Hematopoietic multipotent progenitor cell treated with erythropoietin and hydrocortisone succinate and interleukin-3 and kit ligand, for 17 days (in vitro differentiated cells): ENCODE data around the gene UBFD1.
"Not testable (repeated sequence)": the region's sequence is repeated elsewhere in the genome, so short reads cannot be mapped to it uniquely, and the experiment has no call there.

Experiments used
- DNase-seq: peaks from one replicate; pipeline ENCODE4 v3.0.0-alpha.2; 2015; ENCODE audit warnings: low spot score

Gene UBFD1

DNA sequence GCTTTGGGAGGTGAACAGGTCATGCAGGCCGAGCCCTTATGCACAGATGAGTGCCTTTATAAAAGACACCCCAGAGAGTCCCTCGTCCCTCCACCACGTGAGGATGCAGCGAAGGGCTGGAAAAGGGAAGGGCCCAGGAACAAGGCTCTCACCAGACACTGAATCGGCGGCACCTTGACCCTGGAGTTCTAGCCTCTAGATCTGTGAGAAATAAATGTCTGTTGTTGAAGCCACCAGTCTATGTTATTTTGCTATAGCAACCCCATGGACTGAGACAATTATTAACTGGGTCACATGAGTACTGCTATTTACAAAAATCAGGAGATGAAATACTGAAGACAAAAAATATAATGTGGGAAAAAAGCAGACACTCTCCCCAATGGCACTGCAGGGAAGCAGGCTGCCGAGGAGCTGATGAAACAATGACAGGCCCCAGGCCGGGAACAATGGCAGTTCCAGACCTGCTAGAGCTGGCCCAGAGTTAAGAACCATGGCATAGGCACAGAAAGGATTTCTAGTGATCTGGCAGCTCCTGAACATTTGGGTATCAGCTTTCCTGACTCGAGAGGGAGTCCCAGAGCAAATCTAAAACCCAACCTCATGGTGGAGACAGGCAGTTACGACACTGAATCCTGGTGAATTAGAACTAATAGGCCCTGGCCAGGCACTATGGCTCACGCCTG is 29.4 kb upstream of the UBFD1 start:
- no peak for DNase-seq

DNA sequence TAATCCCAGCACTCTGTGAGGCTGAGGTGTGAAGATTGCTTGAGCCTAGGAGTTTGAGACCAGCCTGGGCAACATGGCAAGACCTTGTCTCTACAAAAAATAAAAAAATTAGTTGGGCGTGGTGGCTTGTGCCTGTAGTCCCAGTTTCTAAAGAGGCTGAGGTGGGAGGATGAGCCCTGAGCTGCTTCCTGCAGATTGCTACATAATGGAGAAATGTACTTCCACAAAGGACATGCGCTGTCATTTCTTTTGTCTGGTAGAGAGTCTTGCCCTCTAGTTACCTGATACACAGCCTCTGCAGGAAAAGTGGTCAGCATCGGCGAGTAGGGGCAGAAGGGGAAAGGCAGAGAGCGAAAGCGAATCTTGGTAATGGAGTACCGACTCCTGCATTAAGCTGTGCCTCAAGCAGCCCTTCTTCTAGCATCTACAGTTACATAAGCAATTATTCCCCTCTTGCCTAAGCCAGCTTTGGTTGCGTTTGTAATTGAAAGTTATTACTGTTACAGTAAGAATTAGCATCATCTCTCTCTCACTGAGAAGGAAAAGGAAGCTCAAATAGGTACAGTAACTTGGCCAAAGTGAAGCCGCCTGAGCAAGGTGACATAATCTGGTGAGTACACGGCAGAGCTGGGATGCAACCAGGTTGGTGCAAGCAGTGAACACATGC is 28.8 kb upstream of the UBFD1 start:
- no peak for DNase-seq

DNA sequence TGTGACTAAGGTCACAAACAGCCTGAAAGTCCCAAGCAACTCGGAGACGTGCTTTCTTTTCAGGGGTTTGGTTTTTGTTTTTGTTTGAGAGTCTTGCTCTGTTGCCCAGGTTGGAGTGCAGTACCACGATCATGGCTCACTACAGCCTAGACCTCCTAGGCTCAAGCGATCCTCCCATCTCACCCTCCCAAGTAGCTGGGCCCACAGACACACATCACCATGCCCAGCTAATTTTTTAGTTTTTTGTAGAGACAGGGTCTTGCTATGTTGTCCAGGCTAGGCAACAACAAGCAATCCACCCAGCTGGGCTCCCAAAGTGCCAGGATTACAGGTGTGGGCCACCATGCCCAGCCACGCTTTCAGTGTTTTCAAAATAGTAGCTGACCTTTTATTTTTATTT is 27.5 kb upstream of the UBFD1 start:
- no peak for DNase-seq

DNA sequence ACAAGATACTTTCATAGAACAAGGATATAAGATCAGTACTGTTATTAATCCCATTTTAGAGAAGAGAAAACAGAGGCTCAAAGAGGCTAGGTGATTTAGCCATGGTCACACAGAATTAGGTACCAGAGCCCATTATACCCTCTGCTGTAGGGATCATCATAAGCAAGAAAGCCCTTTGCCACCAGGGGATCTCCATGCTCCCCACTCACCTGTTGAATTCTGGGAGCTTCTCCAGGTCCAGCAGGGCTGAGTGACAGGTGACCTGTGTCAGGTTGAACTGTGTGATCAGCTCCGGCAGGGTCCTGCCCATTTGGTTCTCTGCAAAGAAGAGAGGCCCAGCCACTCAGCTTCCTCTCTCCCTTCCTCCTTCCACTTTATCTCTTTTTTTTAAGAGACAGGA is 25.1 kb upstream of the UBFD1 start:
- DNase-seq = no peak

DNA sequence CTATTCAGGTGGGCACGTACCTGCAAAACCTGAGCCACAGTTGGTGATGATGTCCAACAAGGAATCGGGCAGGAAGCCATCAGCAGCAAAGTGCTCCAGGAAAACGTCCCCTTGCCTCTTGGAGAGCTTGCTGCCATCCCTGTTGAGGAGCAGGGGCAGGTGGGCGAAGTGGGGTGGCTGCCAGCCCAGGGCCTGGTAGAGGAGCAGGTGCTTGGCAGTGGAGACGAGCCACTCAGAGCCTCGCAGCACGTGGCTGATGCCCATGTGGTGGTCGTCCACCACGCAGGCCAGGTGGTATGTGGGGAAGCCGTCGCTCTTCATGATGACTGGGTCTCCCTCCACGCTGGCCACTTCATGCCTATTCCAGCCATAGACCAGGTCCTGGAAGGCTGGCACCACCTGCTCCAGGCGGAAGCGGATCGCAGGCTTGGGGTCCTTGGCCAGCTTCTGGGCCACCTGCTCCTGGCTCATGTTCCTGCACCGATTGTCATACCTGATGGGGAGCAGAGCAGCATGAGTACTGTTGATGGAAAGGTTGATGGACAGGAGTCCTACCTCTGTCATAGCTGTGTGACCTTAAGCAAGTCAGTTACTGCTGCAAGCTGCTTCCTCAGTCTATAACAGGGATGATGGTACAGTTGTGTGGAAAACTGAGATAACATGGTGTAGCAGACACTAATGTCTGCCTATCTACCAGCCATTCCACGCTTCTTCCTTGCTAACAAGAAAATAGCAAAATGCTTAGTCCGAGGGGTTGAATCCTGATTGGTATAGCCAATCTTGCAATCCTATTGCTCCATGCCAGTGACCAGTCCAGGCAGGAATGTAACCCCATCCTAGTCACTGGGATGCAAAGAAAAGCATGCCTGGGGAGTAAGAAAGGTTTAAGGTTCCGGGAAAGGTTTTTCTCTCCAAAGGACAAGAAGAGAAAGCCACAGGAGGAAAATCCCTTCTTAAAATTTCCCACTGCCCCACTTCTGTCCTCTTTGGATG is 22.4 kb upstream of the UBFD1 start:
- DNase-seq = no peak

DNA sequence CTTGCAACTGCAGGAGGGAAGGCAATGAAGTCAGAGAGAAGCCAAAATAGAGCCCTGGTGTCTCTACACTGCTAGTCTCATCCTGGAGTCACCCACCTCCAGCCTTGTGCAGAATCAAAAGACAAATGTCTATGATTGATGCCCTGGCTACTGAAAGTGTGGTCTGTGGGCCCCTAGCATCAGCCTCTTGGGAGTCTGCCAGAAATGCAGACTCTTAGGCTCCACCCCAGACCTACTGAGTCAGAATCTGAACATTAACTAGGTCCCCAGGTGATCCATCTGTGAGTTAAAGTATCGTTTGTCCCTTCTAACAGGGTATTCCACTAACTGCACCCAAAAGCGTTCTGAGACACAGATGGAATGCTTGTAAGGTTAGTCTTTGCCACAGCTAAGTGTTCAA is 21.6 kb upstream of the UBFD1 start:
- no peak for DNase-seq

DNA sequence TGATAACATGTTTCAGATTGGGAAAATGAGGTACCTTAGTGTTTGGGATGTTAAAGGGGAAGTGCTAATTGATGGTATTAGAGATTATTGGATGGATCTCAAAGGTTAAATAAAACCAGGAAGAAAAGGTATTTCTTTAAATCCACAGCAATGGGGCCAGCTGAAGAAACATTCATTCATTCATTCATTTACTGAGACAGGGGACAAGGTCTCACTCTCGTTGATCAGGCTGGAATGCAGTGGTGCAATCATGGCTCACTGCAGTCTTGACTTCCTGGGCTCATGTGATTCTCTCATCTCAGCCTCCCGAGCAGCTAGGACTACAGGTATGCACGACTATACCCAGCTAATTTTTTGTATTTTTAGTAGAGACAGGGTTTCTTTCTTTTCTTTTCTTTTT is 20.1 kb upstream of the UBFD1 start:
- no peak for DNase-seq

DNA sequence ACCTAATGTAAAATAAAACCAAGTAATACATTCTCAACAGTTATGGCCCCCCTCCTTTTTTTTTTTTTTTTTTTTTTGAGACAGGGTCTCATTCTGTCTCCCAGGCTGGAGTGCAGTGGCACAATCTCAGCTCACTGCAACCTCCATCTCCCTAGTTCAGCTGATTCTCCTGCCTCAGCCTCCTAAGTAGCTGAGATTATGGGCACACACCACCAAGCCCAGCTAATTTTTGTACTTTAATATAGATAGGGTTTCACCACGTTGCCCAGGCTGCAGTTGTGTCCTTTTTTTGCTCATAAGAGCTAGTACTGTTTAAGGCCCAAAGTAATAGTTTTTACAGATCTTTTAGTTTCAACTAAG is 18.6 kb upstream of the UBFD1 start:
- DNase-seq = no peak

DNA sequence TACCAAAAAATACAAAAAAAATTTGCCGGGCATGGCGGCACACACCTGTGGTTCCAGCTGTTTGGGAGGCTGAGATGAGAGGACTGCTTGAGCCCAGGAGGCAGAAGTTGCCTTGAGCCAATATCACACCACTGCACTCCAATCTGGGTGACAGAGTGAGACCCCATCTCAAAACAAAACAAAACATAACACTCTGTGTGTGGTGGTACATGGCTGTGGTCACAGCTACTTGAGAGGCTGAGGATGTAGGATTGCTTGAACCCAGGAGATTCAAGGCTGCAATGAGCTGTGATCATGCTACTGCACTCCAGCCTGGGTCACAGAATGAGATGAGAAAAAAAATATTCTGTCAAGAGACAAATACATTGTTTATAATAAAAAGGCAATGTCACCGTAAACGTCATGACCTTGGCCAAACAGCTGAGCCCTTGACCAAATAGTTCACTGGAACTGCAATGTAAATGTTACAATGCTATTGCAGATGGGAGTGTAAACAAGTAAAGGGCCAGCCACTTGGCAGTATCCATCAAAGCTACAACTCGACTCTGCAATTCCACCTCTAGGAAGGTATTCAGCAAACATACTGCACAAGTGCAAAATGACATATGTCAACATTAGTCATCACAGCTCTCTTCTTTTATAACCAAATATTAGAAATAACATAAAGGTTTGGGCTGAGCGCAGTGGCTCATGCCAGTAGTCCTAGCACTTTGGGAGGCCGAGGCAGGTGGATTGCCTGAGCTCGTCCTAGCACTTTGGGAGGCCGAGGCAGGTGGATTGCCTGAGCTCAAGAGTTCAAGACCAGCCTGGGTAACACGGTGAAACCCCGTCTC is 17.3 kb upstream of the UBFD1 start:
- DNase-seq = no peak

DNA sequence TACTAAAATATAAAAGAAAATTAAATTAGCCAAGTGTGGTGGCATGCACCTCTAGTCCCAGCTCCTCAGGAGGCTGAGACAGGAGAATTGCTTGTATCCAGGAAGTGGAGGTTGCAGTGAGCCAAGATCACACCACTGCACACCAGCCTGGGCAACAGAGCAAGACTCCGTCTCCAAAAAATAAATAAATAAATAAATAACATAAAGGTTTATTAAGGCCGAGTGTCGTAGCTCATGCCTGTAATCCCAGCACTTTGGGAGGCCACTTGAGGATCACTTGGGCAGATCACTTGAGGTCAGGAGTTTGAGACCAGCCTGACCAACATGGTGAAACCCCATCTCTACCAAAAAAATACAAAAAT is 16.7 kb upstream of the UBFD1 start:
- not testable (repeated sequence) for DNase-seq

DNA sequence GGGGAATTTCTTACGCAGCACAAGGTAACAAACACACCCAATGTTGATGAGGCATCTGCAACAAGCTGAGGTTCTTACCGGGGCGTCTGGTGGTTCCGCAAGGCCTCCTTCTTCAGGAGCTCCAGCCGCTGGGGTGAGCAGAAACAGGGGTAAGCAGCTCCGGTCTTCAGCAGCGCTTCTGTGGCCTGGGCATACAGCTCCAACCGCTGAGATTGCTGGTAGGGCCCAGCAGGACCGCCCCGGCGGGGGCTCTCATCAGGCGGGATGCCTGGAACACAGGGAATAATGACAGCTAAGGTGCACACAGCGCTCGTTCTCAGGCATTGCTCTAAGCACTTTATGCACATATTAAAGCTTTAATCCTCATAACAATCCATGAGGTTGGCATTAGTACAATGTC is 13.1 kb upstream of the UBFD1 start:
- DNase-seq = no peak

DNA sequence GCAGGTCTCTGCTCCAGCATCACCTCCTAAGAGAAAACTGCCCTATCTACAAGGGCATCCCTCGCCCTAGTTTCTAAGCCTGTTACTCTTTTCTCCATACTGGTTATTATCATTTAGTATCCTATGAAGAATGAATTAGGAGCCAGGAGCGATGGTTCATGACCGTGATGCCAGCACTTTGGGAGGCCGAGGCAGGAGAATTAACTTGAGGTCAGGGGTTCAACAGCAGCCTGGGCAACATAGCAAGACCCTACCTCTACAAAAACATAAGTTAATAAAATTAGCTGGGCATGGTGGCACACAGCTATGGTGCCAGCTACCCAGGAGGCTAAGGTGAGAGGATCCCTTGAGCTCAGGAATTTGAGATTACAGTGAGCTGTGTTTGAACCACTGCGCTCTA is 7.6 kb upstream of the UBFD1 start:
- no peak for DNase-seq

DNA sequence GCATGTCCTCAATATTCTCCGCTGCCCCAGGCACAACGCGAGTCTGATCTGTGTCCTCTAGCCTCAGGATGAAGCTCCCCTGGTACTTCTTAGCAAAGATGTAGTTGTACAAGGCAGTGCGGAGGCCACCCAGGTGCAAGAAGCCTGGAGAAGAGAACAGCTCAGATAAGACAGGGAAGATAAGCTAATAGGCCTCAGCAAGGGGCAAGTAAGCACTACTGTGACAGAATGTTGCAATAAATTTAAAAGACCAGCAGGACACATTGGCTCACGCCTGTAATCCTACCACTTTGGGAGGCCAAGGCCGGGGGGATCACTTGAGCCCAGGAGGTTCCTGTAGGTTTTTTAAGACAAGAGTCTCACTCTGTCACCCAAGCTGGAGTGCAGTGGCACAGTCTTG is 5.4 kb upstream of the UBFD1 start:
- no peak for DNase-seq

DNA sequence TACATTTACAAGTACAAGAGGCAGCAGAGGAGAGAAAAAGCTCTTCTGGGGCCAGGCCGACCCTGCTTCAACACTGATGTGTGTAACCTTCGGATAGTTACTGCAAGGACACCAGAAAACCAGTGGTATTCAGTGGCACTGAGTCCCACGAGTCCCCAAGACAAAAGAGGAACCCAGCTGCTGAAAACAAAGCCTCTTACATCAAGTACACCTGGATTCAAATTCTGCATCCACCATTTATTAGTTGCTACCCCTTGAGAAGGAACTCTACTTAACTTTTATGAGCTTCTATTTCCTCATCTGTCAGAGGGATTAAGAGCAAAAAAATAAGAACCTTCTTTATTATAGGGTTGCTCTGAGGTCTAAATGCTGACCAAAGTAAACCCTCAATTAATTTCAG is 3.0 kb upstream of the UBFD1 start:
- no peak for DNase-seq

DNA sequence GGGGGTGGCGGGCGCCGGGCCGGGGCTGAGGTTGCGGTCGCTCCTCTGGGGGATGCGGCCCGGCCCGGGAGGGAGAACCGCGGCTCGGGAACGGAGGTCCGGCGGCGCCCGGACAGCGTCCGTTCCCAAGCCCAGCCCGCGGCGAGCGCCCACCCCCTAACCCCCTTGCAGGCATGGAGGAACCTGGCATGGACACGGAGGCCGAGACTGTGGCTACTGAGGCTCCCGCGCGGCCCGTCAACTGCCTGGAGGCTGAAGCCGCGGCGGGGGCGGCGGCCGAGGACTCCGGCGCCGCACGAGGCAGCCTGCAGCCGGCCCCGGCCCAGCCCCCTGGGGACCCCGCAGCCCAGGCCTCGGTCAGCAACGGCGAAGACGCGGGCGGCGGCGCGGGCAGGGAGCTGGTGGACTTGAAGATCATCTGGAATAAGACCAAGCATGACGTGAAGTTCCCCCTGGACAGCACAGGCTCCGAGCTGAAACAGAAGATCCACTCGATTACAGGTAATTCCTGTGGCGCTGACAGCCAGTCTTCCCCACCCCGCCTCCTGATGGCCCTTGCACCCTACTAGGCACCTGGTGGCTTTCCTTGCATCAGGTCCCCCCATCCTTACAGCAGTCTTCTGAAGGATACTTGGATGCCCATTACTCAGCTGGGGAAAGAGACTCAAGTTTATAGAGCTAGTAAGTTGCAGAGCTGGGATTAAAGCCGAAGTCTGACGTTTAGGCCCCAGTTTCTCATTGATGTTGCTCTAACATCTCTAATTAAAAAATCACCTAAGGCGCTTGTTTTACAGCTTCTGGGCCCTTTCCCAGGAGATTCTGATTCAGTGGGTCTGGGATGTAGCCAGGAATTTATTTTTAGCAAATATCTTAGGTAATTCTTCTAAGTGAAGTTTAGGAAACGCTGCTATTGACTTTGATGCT is 514 bp downstream of the UBFD1 start:
- DNase-seq = peak; percentile 59

DNA sequence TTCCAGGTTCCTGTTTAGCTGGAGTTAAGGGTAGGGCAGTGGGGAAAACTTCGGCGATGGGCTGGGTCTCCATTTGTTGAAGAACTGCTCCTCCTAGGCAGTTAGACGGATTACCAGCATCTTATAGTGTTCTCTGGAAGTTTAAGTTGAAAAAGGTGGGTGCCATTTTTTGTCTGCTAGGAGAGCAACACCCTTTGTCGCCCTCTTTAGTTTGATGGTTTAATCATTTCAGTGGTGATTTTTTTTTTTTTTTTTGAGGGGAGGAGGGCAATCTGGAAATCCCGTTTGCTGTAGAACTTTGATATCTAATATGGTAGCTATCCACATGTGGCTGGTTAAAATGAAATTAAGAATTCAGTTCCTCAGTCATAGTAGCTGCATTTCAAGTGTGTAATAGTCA is 4.1 kb downstream of the UBFD1 start:
- no peak for DNase-seq

DNA sequence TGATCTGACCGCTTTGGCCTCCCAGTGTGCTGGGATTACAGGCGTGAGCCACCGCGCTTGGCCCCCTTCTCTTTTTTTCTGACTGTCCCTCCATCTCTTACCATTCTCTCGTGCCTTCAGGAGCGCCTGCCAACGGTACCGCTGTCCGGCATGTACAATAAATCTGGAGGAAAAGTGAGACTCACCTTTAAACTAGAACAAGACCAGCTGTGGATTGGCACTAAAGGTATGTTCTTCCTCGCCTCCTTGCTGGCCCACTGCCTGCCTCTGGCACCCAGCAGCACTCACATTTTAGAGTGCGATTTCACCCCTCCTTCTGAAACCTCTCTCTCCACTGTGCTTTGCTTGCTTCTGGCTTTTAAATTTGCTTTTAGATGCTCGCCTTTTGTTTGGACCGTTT is 5.0 kb downstream of the UBFD1 start:
- no peak for DNase-seq

DNA sequence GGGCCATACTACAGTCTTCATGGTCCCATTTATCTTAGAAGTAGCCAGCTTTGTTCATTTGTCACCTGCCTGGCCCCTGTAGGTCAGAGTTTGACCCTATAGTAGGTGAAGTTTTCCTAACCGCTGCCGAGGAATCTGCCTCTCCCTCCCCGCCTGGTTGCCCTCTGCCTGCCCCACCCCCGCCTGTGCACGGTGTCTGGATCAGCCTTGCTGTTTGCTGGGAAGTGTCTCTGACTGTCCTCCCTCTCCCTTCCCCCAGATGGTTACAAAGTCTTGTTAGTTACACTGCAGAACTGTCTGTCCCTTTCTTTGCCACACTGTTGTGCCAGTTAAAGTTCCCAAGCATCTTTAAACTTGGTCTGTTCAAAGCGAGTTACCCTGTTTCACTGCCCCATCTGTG is 5.7 kb downstream of the UBFD1 start:
- DNase-seq = no peak

DNA sequence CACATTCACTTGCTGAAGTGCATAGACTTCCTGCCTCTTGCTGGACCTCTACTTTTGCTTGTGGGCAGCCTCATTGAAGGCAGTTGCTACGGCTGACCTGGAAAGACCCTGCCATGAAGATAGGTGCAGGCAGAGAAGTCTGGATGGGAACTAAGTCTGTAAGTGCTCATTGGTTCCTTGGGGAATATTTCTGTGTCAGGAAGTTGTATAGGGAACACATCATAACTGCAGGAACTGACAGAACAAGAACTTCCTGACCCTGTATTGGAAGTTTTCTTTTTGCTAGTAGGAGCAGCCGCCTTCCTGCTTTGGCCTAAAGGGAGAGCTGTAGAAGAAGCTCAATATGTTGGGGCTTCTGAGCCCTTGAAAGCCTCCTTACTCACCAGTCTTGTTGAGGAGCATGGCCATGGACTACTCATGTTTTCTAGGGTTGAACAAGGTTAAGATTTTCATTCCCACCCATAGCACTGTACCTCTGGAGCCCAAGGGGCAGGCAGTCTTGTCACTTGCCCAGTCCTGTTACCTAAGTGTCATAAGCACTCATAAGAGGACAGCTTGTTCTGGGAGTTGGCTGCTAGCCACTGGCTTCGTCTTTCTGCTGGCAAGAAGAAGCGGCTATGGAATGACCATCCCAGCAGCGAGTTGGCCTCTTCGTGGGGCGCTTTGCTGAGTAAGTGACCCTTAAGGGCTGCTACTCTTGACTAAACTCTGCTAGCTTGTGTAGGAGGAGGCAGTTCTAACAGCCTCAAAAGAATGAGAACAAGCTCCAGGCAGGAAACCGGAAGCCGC is 7.2 kb downstream of the UBFD1 start:
- no peak for DNase-seq

DNA sequence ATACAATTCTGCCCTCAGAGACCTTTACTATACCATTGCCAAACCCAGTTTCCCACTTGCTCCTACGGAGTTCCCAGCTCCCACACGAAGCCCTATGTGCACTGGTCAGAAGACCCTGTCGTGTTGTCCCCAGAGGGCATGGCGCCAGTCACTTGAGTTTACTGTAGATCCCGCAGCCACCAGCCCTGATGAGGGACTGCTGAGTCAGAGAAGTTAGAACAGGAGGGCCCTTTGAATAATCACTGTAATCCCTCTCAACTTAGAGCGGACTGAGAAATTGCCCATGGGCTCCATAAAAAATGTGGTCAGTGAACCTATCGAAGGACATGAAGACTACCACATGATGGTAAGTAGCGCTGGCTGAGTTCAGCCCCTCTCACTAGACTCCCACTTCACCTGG is 9.2 kb downstream of the UBFD1 start:
- no peak for DNase-seq
